ENCODE results near the gene CCDC34. TPM values are rescaled to one million over a fixed set of nuclear protein-coding genes. Genes with fewer than 3 reads are reported as not detected.

The CCDC34 gene
- total and polyA plus RNA-seq, 2 of the 8 experiments (the other 6 are each of a cell fraction or from before 2014, with no cell fraction given), result 7.7 to 24.3 TPM

- TF ChIP-seq CREB1 (IDR thresholded peaks at IDR 0.05), result no peak
- no peak for TF ChIP-seq CHD7 (IDR thresholded peaks at IDR 0.05; ENCODE audit: insufficient replicate concordance, low read length)
- TF ChIP-seq SP2 (IDR thresholded peaks at IDR 0.05; ENCODE audit: low read length), result no peak
- no peak for TF ChIP-seq BACH1 (IDR thresholded peaks at IDR 0.05; ENCODE audit: low read length)
- TF ChIP-seq MAX (IDR thresholded peaks at IDR 0.05), result no peak
- no peak for TF ChIP-seq POLR2A (IDR thresholded peaks at IDR 0.05; ENCODE audit: control extremely low read depth in 1 of 2, low read depth in 2 of 2, low read length in 2 of 2)
Observed at GRCh38 chr11:27329867-27330632, 33.0 kb downstream of the CCDC34 start (continued).

All from H1 (cell line).